AG10803 (cell line): ENCODE results near the gene C3orf70.
"Not testable (repeated sequence)": the region's sequence is repeated elsewhere in the genome, so short reads cannot be mapped to it uniquely, and the experiment has no call there.

Source experiments
- DNase-seq: peaks from one replicate; pipeline ENCODE4 v3.0.0; 2010; ENCODE audit warnings: low read depth
- H3K4me3 ChIP-seq: 2 replicates; pipeline ENCODE4 v1.5.1; 2011; ENCODE audit warnings: mild to moderate bottlenecking, low read length, control low read depth
- CTCF ChIP-seq: conservative IDR thresholded peaks from 2 replicates; pipeline ENCODE4 v1.5.1; 2011; ENCODE audit warnings: mild to moderate bottlenecking, low read length, control low read depth, inconsistent platforms

Gene C3orf70

GRCh38 chr3:185131602-185132256, 21.1 kb downstream of the C3orf70 start:
- TF ChIP-seq CTCF = no peak
- no peak for DNase-seq
- H3K4me3 ChIP-seq = no peak overlapping the region

- DNase-seq = no peak
- no peak overlapping the region for H3K4me3 ChIP-seq
- no peak for TF ChIP-seq CTCF
Observed at GRCh38 chr3:185129083-185129482, 23.8 kb downstream of the C3orf70 start.

- no peak for DNase-seq
- no peak for TF ChIP-seq CTCF
- no peak overlapping the region for H3K4me3 ChIP-seq
Observed at GRCh38 chr3:185126201-185126600, 26.7 kb downstream of the C3orf70 start.

GRCh38 chr3:185120126-185120525, 32.7 kb downstream of the C3orf70 start:
- no peak for TF ChIP-seq CTCF
- DNase-seq = no peak
- H3K4me3 ChIP-seq = no peak overlapping the region

- no peak for TF ChIP-seq CTCF
- DNase-seq = no peak
- H3K4me3 ChIP-seq = no peak overlapping the region
Observed at GRCh38 chr3:185115371-185115770, 37.5 kb downstream of the C3orf70 start.

GRCh38 chr3:185114756-185115155, 38.1 kb downstream of the C3orf70 start:
- no peak for DNase-seq
- H3K4me3 ChIP-seq = no peak overlapping the region
- TF ChIP-seq CTCF = no peak

GRCh38 chr3:185112186-185112585, 40.7 kb downstream of the C3orf70 start:
- H3K4me3 ChIP-seq = no peak overlapping the region
- DNase-seq = no peak
- TF ChIP-seq CTCF = no peak

- H3K4me3 ChIP-seq, DNase-seq: not testable (repeated sequence)
Observed at GRCh38 chr3:185109012-185109411, 43.8 kb downstream of the C3orf70 start.

GRCh38 chr3:185106256-185106890, 46.5 kb downstream of the C3orf70 start:
- H3K4me3 ChIP-seq, DNase-seq: not testable (repeated sequence)
